Adrenal gland (tissue), 5 donors: ENCODE measurements around the gene TFEB.

ENCODE experiments used
- CTCF ChIP-seq, 6 experiments: fragments of 450-650 bp in 4 of 6; fragments of 200-600 bp in 2 of 6; sonication (generic) in 1 of 6; IDR thresholded peaks; 1 replicate in 5 of 6; 2 replicates in 1 of 6; pipeline versions ENCODE4 v1.5.1 to v1.8.0; 2016 to 2021; ENCODE audit warnings: antibody characterized with exemption in 6 of 6, mild to moderate bottlenecking in 2 of 6, moderate library complexity in 1 of 6
- POLR2A ChIP-seq, 2 donors: fragments of 450-650 bp; IDR thresholded peaks; one replicate each; pipeline ENCODE4 v1.6.1; 2017; ENCODE audit warnings: antibody characterized with exemption in 2 of 2, mild to moderate bottlenecking in 2 of 2, moderate library complexity in 1 of 2
- donor health status: DM: no; HTN: no; CAD: no.

- TF ChIP-seq CTCF (IDR thresholded peaks at IDR 0.05) (no peak), POLR2A (IDR thresholded peaks at IDR 0.05) (no peak)
These were observed 33.3 kb upstream of the TFEB start for GRCh38 chr6:41768545-41769308.
